IMR-90 (cell line): Measurements from ENCODE around the gene RIPK1. TPM values are rescaled to one million over a fixed set of nuclear protein-coding genes. Genes with fewer than 3 reads are reported as not detected.

Experiments
- ATAC-seq: fragments of 200-7000 bp; cut with Tn5 transposase; 2 replicates; pipeline ENCODE4 v1.9.1; 2020; ENCODE audit warnings: low read depth, mild to moderate bottlenecking, moderate library complexity
- BruUV-seq: library from RNA; stranded (reverse); fragments of 400-500 nt; replicated peaks from 2 replicates; lab custom pipeline; 2021; lab: Mats Ljungman, UMichigan
- CTCF ChIA-PET: fragments of 300-600 bp; formaldehyde crosslinking; extraction: SDS; loops from one replicate; lab custom pipeline; 2021; ENCODE audit warnings: antibody characterized with exemption; lab: Yijun Ruan, JAX
- POLR2A ChIA-PET: fragments of 300-600 bp; sonication (Branson Sonifier 250); formaldehyde crosslinking; loops from one replicate; lab custom pipeline; 2022; ENCODE audit warnings: antibody characterized with exemption; ENCODE audit not compliant: unreplicated experiment; lab: Charles Lee
- DNase-seq: peaks from one replicate; pipeline ENCODE4 v3.0.0; 2013
- H2AFZ ChIP-seq: replicated peaks from 2 replicates; pipeline ENCODE3; 2013; ENCODE audit warnings: low read length, mild to moderate bottlenecking; ENCODE audit not compliant: poor library complexity
- H2AK5ac ChIP-seq: 2 replicates; pipeline ENCODE4 v1.6.1; 2013; ENCODE audit warnings: low read depth, low read length, inconsistent platforms
- H2AK9ac ChIP-seq: replicated peaks from 2 replicates; pipeline ENCODE3; 2013; ENCODE audit warnings: mild to moderate bottlenecking, low read depth, low read length, moderate library complexity; ENCODE audit not compliant: poor library complexity
- H2BK120ac ChIP-seq: 2 replicates; pipeline ENCODE4 v1.6.1; 2013; ENCODE audit warnings: low read depth, low read length, inconsistent platforms
- H2BK15ac ChIP-seq: 3 replicates; pipeline ENCODE4 v1.6.1; 2013; ENCODE audit warnings: low read depth, low read length, inconsistent platforms
- H2BK20ac ChIP-seq: 2 replicates; pipeline ENCODE4 v1.6.1; 2013; ENCODE audit warnings: low read depth, mild to moderate bottlenecking, inconsistent platforms, low read length, moderate library complexity
- H2BK5ac ChIP-seq: 2 replicates; pipeline ENCODE4 v1.6.1; 2013; ENCODE audit warnings: mild to moderate bottlenecking, low read depth, low read length, inconsistent platforms; ENCODE audit not compliant: poor library complexity, severe bottlenecking
- H3K14ac ChIP-seq: replicated peaks from 2 replicates; pipeline ENCODE4 v1.6.1; 2013; ENCODE audit warnings: low read depth, low read length, inconsistent platforms
- H3K18ac ChIP-seq: 2 replicates; pipeline ENCODE4 v1.6.1; 2013; ENCODE audit warnings: low read depth, low read length, control low read depth
- H3K23ac ChIP-seq: 2 replicates; pipeline ENCODE4 v1.6.1; 2013; ENCODE audit warnings: low read depth, low read length, inconsistent platforms
- H3K27ac ChIP-seq: 2 replicates; pipeline ENCODE4 v1.5.1; 2013; ENCODE audit warnings: mild to moderate bottlenecking, control low read depth, low read length; ENCODE audit not compliant: insufficient read depth
- H3K27me3 ChIP-seq: 2 replicates; pipeline ENCODE4 v1.6.1; 2013; ENCODE audit warnings: low read length; ENCODE audit not compliant: control insufficient read depth, insufficient read depth
- H3K36me3 ChIP-seq: 2 replicates; pipeline ENCODE4 v1.6.1; 2013; ENCODE audit warnings: low read length, mixed read lengths; ENCODE audit not compliant: control insufficient read depth, insufficient read depth
- H3K4ac ChIP-seq: 2 replicates; pipeline ENCODE4 v1.6.1; 2013; ENCODE audit warnings: low read depth, low read length, inconsistent platforms
- H3K4me1 ChIP-seq: 2 replicates; pipeline ENCODE4 v1.6.1; 2013; ENCODE audit warnings: low read length, mixed read lengths; ENCODE audit not compliant: control insufficient read depth, insufficient read depth
- H3K4me2 ChIP-seq: 2 replicates; pipeline ENCODE4 v1.6.1; 2013; ENCODE audit warnings: low read depth, mild to moderate bottlenecking, control low read depth, low read length, moderate library complexity
- H3K4me3 ChIP-seq: 2 replicates; pipeline ENCODE4 v1.5.1; 2013; ENCODE audit warnings: low read depth, mild to moderate bottlenecking, control low read depth, low read length, moderate library complexity; ENCODE audit not compliant: insufficient read depth
- H3K56ac ChIP-seq: 2 replicates; pipeline ENCODE4 v1.6.1; 2013; ENCODE audit warnings: low read length, inconsistent platforms; ENCODE audit not compliant: insufficient read depth; ENCODE audit errors: extremely low read depth
- H3K79me1 ChIP-seq, 2 experiments: 2 replicates each; pipeline ENCODE4 v1.6.1; 2013; ENCODE audit warnings: low read length in 2 of 2, inconsistent platforms in 1 of 2, low read depth in 1 of 2
- H3K9ac ChIP-seq: 2 replicates; pipeline ENCODE4 v1.6.1; 2013; ENCODE audit warnings: low read depth, low read length, control low read depth
- H3K9me1 ChIP-seq: 2 replicates; pipeline ENCODE4 v1.6.1; 2013; ENCODE audit warnings: low read length, inconsistent platforms; ENCODE audit not compliant: insufficient read depth
- H3K9me3 ChIP-seq: 2 replicates; pipeline ENCODE4 v1.6.1; 2013; ENCODE audit warnings: low read length; ENCODE audit not compliant: control insufficient read depth, insufficient read depth
- H4K20me1 ChIP-seq: 2 replicates; pipeline ENCODE4 v1.6.1; 2013; ENCODE audit warnings: low read length, inconsistent platforms; ENCODE audit not compliant: insufficient read depth
- H4K5ac ChIP-seq: 2 replicates; pipeline ENCODE4 v1.6.1; 2013; ENCODE audit warnings: mild to moderate bottlenecking, low read depth, low read length, control low read depth
- H4K8ac ChIP-seq, 2 experiments: 2 replicates each; pipeline ENCODE4 v1.6.1; 2013; ENCODE audit warnings: low read depth in 2 of 2, low read length in 2 of 2, control low read depth in 1 of 2, inconsistent platforms in 1 of 2
- H4K91ac ChIP-seq: 2 replicates; pipeline ENCODE4 v1.6.1; 2013; ENCODE audit warnings: low read depth, low read length, inconsistent platforms; ENCODE audit not compliant: insufficient read depth
- CHD1 ChIP-seq: IDR thresholded peaks from 2 replicates; pipeline ENCODE4 v1.6.1; 2012; ENCODE audit warnings: low read depth, low read length, improper control_type of control experiment
- ELK1 ChIP-seq: fragments of 150-350 bp; IDR thresholded peaks from 2 replicates; pipeline ENCODE4 v1.6.1; 2016; ENCODE audit warnings: low read depth, mild to moderate bottlenecking, low read length, moderate library complexity, borderline replicate concordance
- FOS ChIP-seq: fragments of 150-350 bp; IDR thresholded peaks from 2 replicates; pipeline ENCODE4 v1.6.1; 2016; ENCODE audit warnings: low read depth, low read length
- MAFK ChIP-seq: IDR thresholded peaks from 2 replicates; pipeline ENCODE4 v1.6.1; 2012; ENCODE audit warnings: low read depth, low read length, improper control_type of control experiment
- MXI1 ChIP-seq: IDR thresholded peaks from 2 replicates; pipeline ENCODE4 v1.6.1; 2012; ENCODE audit warnings: low read depth, mild to moderate bottlenecking, low read length, moderate library complexity, borderline replicate concordance
- POLR2A ChIP-seq: IDR thresholded peaks from 2 replicates; pipeline ENCODE4 v1.6.1; 2012; ENCODE audit warnings: mild to moderate bottlenecking, low read depth, low read length
- RAD21 ChIP-seq: IDR thresholded peaks from 2 replicates; pipeline ENCODE4 v1.6.1; 2012; ENCODE audit warnings: low read length, improper control_type of control experiment
- RCOR1 ChIP-seq: IDR thresholded peaks from 2 replicates; pipeline ENCODE4 v1.6.1; 2012; ENCODE audit warnings: mild to moderate bottlenecking, low read length, improper control_type of control experiment; ENCODE audit not compliant: insufficient replicate concordance
- SMC3 ChIP-seq: fragments of 150-350 bp; IDR thresholded peaks from 2 replicates; pipeline ENCODE4 v1.6.1; 2016; ENCODE audit warnings: low read depth, mild to moderate bottlenecking, antibody characterized with exemption, low read length, moderate library complexity
- WGBS, 2 experiments: methylation state at CpG; one replicate each; pipeline versions ENCODE4 v1.1.5 to v1.1.7; 2013; ENCODE audit warnings: missing lambda C conversion rate in 2 of 2; ENCODE audit not compliant: insufficient read length in 1 of 2; ENCODE audit errors: extremely low coverage in 2 of 2; 5-methylcytosine and 5-hydroxymethylcytosine counted together
- dilution Hi-C: fragments of 300-500 bp; cut with HindIII; formaldehyde crosslinking; loops from one replicate; pipeline ENCODE4 v1.14.3; 2018; ENCODE audit warnings: low sequenced_read_pairs; ENCODE audit not compliant: unreplicated experiment
- in situ Hi-C: fragments of 300-500 bp; cut with MboI; formaldehyde crosslinking; loops from 3 replicates; pipeline ENCODE4 v1.14.3; 2019; ENCODE audit warnings: low sequenced_read_pairs, inconsistent platforms, mixed read lengths
- intact Hi-C: fragments of 100-400 bp; cut with micrococcal nuclease; formaldehyde crosslinking; loops from 2 replicates; pipeline ENCODE4 v1.10.0; 2022
- polyA plus RNA-seq, 3 experiments: library from polyadenylated mRNA; depleted of rRNA; stranded (reverse); fragments of >200 nt; gene quantifications; 2 replicates each; pipeline ENCODE4 v1.2.3, GENCODE V29; 2012; ENCODE audit warnings: low replicate concordance in 1 of 3
- total RNA-seq: library from RNA; depleted of rRNA; stranded (reverse); fragments of >200 nt; gene quantifications from 2 replicates; pipeline ENCODE4 v1.2.3, GENCODE V29; 2012
- TF ChIP-seq, protein P1 (sequence below): fragments of 150-350 bp; IDR thresholded peaks from 2 replicates; pipeline ENCODE4 v1.6.1; 2017; ENCODE audit warnings: mild to moderate bottlenecking, antibody characterized with exemption, low read length, low read depth

The RIPK1 gene
- total and polyA plus RNA-seq, 2 of the 4 experiments (the other 2 are of a cell fraction): 12.6 to 25.6 TPM

GRCh38 chr6:3143158-3143557, 74.9 kb downstream of the RIPK1 start:
- no peak overlapping the region for H3K4ac ChIP-seq
- in situ Hi-C loops: loop anchor here (25.0 kb wide), 1 partner anchor 594 kb away; no protein-coding TSS in a partner anchor
- BruUV-seq: no TSS peak

More at GRCh38 chr6:3143158-3143557, 74.9 kb downstream of the RIPK1 start:
- Histone ChIP-seq H3K18ac (no peak overlapping the region), H2AFZ (no peak overlapping the region), H3K4me2 (no peak overlapping the region), H2BK15ac (no peak overlapping the region), H4K5ac (no peak overlapping the region), H3K9me3 (no peaks in the 10 kb centered on the region), H4K8ac (no peak overlapping the region), H3K56ac (no peak overlapping the region), H3K36me3 (peaks cover 17% of the 10 kb centered on the region), H3K9ac (no peak overlapping the region), H2AK9ac (no peak overlapping the region), H3K4me3 (no peak overlapping the region), H3K9me1 (peaks cover 10% of the 10 kb centered on the region; the same call in 1 of the 2 replicates), H3K27ac (no peak overlapping the region), H3K4me1 (peaks cover 8% of the 10 kb centered on the region), H2BK20ac (no peak overlapping the region), H2BK120ac (no peak overlapping the region), H4K20me1 (no peaks in the 10 kb centered on the region), H3K14ac (no peak overlapping the region), H3K23ac (no peak overlapping the region), H3K27me3 (no peaks in the 10 kb centered on the region), H2BK5ac (no peak overlapping the region), H2AK5ac (no peak overlapping the region), H3K79me1 (no peaks in the 10 kb centered on the region; a peak in 1 of 4 replicates), H4K91ac (no peak overlapping the region)
- ATAC-seq (no peak), DNase-seq (no peak)
- no peak for TF ChIP-seq RCOR1
- no peak for TF ChIP-seq CHD1
- TF ChIP-seq MAFK: no peak
- no peak for TF ChIP-seq ELK1
- no peak for TF ChIP-seq SMC3
- TF ChIP-seq, protein P1, sequence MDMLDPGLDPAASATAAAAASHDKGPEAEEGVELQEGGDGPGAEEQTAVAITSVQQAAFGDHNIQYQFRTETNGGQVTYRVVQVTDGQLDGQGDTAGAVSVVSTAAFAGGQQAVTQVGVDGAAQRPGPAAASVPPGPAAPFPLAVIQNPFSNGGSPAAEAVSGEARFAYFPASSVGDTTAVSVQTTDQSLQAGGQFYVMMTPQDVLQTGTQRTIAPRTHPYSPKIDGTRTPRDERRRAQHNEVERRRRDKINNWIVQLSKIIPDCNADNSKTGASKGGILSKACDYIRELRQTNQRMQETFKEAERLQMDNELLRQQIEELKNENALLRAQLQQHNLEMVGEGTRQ: no peak
- no peak for TF ChIP-seq MXI1
- TF ChIP-seq POLR2A: no peak
- TF ChIP-seq RAD21: no peak
- TF ChIP-seq FOS: no peak
- ChIA-PET POLR2A (no interaction called here), CTCF (no interaction called here)
- dilution Hi-C loops (no loop called here), intact Hi-C loops (no loop called here)
- no CpG with 5 or more reads among the region's 6 CpGs for WGBS, 2 experiments
